ENCODE measurements around the gene FBXO10.
"Not testable (repeated sequence)": the region's sequence is repeated elsewhere in the genome, so short reads cannot be mapped to it uniquely, and the experiment has no call there.

DNA sequence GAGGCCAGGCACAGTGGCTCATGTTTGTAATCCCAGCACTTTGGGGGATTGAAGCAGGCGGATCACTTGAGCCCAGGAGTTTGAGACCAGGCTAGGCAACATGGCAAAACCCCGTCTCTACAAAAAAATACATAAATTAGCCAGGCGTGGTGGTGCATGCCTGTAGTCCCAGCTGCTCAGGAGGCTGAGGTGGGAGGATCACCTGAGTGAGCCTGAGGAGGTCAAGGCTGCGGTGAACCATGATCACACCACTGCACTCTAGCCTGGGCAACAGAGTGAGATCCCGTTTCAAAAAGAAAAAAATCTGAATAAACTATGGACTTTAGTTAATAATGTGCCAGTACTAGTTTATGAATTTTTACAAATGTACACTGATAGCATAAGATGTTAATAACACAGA is 66.1 kb downstream of the FBXO10 start:
- TF ChIP-seq, protein P1, sequence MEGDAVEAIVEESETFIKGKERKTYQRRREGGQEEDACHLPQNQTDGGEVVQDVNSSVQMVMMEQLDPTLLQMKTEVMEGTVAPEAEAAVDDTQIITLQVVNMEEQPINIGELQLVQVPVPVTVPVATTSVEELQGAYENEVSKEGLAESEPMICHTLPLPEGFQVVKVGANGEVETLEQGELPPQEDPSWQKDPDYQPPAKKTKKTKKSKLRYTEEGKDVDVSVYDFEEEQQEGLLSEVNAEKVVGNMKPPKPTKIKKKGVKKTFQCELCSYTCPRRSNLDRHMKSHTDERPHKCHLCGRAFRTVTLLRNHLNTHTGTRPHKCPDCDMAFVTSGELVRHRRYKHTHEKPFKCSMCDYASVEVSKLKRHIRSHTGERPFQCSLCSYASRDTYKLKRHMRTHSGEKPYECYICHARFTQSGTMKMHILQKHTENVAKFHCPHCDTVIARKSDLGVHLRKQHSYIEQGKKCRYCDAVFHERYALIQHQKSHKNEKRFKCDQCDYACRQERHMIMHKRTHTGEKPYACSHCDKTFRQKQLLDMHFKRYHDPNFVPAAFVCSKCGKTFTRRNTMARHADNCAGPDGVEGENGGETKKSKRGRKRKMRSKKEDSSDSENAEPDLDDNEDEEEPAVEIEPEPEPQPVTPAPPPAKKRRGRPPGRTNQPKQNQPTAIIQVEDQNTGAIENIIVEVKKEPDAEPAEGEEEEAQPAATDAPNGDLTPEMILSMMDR (conservative IDR thresholded peaks at IDR 0.05; ENCODE audit: low read depth in 2 of 2), result not testable (repeated sequence)
- TF ChIP-seq EZH2 (IDR thresholded peaks at IDR 0.05; ENCODE audit: low read depth, unreplicated experiment); CREB1 (CRISPR knock-in tag; IDR thresholded peaks at IDR 0.05; ENCODE audit: low read depth); POLR2AphosphoS5 (IDR thresholded peaks at IDR 0.05; ENCODE audit: low read depth); EZH2phosphoT487 (IDR thresholded peaks at IDR 0.05; ENCODE audit: unreplicated experiment); REST (IDR thresholded peaks at IDR 0.05; ENCODE audit: unreplicated experiment); JUNB (IDR thresholded peaks at IDR 0.05; ENCODE audit: unreplicated experiment); ZNF331 (CRISPR knock-in tag; IDR thresholded peaks at IDR 0.05; ENCODE audit: low read depth); STAT1 (IDR thresholded peaks at IDR 0.05; ENCODE audit: unreplicated experiment); NANOG (IDR thresholded peaks at IDR 0.05; ENCODE audit: borderline replicate concordance): not testable (repeated sequence)
- TF ChIP-seq, protein P2, sequence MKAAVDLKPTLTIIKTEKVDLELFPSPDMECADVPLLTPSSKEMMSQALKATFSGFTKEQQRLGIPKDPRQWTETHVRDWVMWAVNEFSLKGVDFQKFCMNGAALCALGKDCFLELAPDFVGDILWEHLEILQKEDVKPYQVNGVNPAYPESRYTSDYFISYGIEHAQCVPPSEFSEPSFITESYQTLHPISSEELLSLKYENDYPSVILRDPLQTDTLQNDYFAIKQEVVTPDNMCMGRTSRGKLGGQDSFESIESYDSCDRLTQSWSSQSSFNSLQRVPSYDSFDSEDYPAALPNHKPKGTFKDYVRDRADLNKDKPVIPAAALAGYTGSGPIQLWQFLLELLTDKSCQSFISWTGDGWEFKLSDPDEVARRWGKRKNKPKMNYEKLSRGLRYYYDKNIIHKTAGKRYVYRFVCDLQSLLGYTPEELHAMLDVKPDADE (IDR thresholded peaks at IDR 0.05), result not testable (repeated sequence)

Measured in GM23338 (cell line).